GM23248 (cell line): ENCODE data around the gene NEUROG1. TPM values are rescaled to one million over a fixed set of nuclear protein-coding genes. Genes with fewer than 3 reads are reported as not detected.

Experiments used
- DNase-seq: peaks from one replicate; pipeline ENCODE4 v3.0.0-alpha.2; 2015
- H2AFZ ChIP-seq: fragments of 200-600 bp; sonication (generic); 2 replicates; pipeline ENCODE4 v1.6.1; 2016; ENCODE audit warnings: antibody characterized with exemption
- H3F3A ChIP-seq: fragments of 200-600 bp; sonication (generic); 2 replicates; pipeline ENCODE4 v1.6.1; 2016; ENCODE audit warnings: mild to moderate bottlenecking, antibody characterized with exemption, mixed run types; ENCODE audit not compliant: insufficient read depth
- H3K27ac ChIP-seq: fragments of 200-600 bp; sonication (generic); 2 replicates; pipeline ENCODE4 v1.5.1; 2016; ENCODE audit warnings: mild to moderate bottlenecking
- H3K27me3 ChIP-seq: fragments of 200-600 bp; sonication (generic); replicated peaks from 2 replicates; pipeline ENCODE4 v1.6.1; 2016; ENCODE audit warnings: mild to moderate bottlenecking; ENCODE audit not compliant: insufficient read depth
- H3K36me3 ChIP-seq: fragments of 200-600 bp; sonication (generic); 2 replicates; pipeline ENCODE4 v1.6.1; 2016; ENCODE audit warnings: low read depth, mild to moderate bottlenecking
- H3K4me1 ChIP-seq: fragments of 200-600 bp; sonication (generic); 2 replicates; pipeline ENCODE4 v1.6.1; 2016; ENCODE audit warnings: mild to moderate bottlenecking; ENCODE audit not compliant: insufficient read depth
- H3K4me2 ChIP-seq: fragments of 200-600 bp; sonication (generic); one replicate; pipeline ENCODE4 v1.6.1; 2016; ENCODE audit warnings: mild to moderate bottlenecking; ENCODE audit not compliant: unreplicated experiment
- H3K4me3 ChIP-seq: fragments of 200-600 bp; sonication (generic); 2 replicates; pipeline ENCODE4 v1.5.1; 2016; ENCODE audit warnings: mild to moderate bottlenecking
- H3K79me2 ChIP-seq: fragments of 200-600 bp; sonication (generic); 2 replicates; pipeline ENCODE4 v1.6.1; 2016; ENCODE audit warnings: mild to moderate bottlenecking; ENCODE audit not compliant: insufficient read depth
- H3K9ac ChIP-seq: fragments of 200-600 bp; sonication (generic); 2 replicates; pipeline ENCODE4 v1.6.1; 2016; ENCODE audit warnings: mild to moderate bottlenecking
- H3K9me2 ChIP-seq: fragments of 200-600 bp; sonication (generic); 2 replicates; pipeline ENCODE4 v1.6.1; 2016; ENCODE audit warnings: mixed run types, mild to moderate bottlenecking, moderate library complexity; ENCODE audit not compliant: insufficient read depth
- H3K9me3 ChIP-seq: fragments of 200-600 bp; sonication (generic); one replicate; pipeline ENCODE4 v1.6.1; 2017; ENCODE audit warnings: low read depth
- H4K20me1 ChIP-seq: fragments of 200-600 bp; sonication (generic); 2 replicates; pipeline ENCODE4 v1.6.0; 2016; ENCODE audit not compliant: insufficient read depth
- EZH2 ChIP-seq: fragments of 200-600 bp; sonication (generic); IDR thresholded peaks from 2 replicates; pipeline ENCODE4 v1.6.1; 2018; ENCODE audit warnings: antibody characterized with exemption, mild to moderate bottlenecking; ENCODE audit not compliant: insufficient read depth, poor library complexity, severe bottlenecking
- EZH2phosphoT487 ChIP-seq: fragments of 200-600 bp; sonication (generic); IDR thresholded peaks from 2 replicates; pipeline ENCODE4 v1.6.1; 2018; ENCODE audit warnings: antibody characterized with exemption, moderate library complexity, mild to moderate bottlenecking, low read depth; ENCODE audit not compliant: insufficient read depth
- WGBS, 2 experiments: methylation state at CpG; one replicate each; pipeline ENCODE4 v1.1.6; 2015 to 2017; ENCODE audit warnings: low lambda C conversion rate in 2 of 2, low coverage in 1 of 2; ENCODE audit errors: missing lambda C conversion rate in 2 of 2; 5-methylcytosine and 5-hydroxymethylcytosine counted together
- in situ Hi-C: fragments of 300-500 bp; cut with MboI; formaldehyde crosslinking; loops from 2 replicates; pipeline ENCODE4 v1.15.0; 2020
- polyA plus RNA-seq: library from polyadenylated mRNA; unstranded; fragments of >200 nt; fragmentation: Nextera tagmentation; extraction: Ambion mirVana; gene quantifications from 2 replicates; pipeline ENCODE4 v1.2.1, GENCODE V29; 2016
- total RNA-seq: library from RNA; depleted of rRNA; stranded (reverse); fragments of >200 nt; shearing (Covaris generic); gene quantifications from 2 replicates; pipeline ENCODE4 v1.2.3, GENCODE V29; 2014

Gene NEUROG1
- total and polyA plus RNA-seq, 2 experiments from 2014 or later: not detected

DNA sequence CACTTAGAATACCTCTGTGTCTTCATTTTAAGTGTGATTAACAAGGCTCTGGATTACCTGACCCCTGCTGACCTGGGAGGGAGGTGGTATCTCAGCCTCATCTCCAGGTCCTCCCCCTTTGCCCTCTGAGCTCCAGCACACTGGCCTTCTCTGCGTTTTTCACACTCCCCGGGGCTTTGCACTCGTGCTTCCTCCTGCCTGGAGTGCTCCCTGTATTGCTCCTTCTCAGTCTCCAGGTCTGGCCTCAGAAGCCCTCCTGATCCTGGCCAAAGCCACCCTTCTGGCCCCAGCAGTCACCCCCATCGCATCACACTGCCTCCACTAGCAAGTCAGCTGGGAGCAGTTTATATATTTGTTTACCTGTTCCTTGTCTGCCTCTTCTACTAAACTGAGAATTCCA lies 13.6 kb upstream of the NEUROG1 start:
- Histone ChIP-seq H3F3A (no peaks in the 10 kb centered on the region), H3K9ac (no peak overlapping the region), H3K79me2 (no peaks in the 10 kb centered on the region), H3K27ac (no peak overlapping the region), H3K27me3 (peaks cover 28% of the 10 kb centered on the region), H3K36me3 (no peaks in the 10 kb centered on the region), H3K4me1 (no peaks in the 10 kb centered on the region), H4K20me1 (no peaks in the 10 kb centered on the region), H2AFZ (no peak overlapping the region), H3K4me2 (no peak overlapping the region), H3K9me3 (no peaks in the 10 kb centered on the region), H3K9me2 (no peaks in the 10 kb centered on the region), H3K4me3 (no peak overlapping the region)
- no peak for TF ChIP-seq EZH2phosphoT487
- no peak for TF ChIP-seq EZH2
- DNase-seq: no peak
- in situ Hi-C loops: no loop called here
- WGBS, 2 experiments: 24 to 39% methylated on average over 4 of the region's 4 CpGs

DNA sequence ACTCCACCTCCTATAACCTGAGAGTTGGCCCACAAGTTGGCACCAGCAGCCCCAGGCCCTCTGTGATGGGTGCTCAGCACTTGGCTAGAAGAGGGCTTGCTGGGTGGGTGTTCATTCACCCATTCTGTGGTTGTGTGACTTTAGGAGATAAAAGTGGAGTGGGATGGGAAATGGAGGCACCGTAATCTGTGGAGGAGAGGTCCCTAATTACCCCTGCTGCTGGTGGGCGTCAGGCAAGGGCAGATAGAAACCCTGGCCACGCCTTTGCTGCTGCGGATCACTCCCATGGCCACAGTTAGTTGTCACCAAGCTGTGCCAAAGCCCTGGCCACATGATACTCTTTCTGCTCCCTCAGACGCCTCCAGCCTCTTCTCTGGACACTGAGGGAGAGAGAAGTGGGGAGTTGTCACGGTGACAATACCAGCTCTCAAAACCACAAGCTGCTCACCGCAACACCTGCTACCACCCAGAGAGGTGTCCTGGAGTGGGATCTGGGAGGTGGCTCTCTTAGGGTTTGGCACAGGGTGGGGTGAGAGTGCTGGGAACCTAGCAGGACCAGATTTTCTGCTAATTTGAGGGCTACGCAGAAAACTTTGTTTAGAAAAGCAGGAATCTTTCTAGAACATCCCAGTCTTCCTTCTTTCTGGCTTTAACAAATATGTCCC lies 12.0 kb upstream of the NEUROG1 start:
- no peak overlapping the region for H3K27ac ChIP-seq
- H3K9ac ChIP-seq: no peak overlapping the region
- no peaks in the 10 kb centered on the region for H3F3A ChIP-seq
- H3K36me3 ChIP-seq: no peaks in the 10 kb centered on the region
- no peak for TF ChIP-seq EZH2phosphoT487
- TF ChIP-seq EZH2: no peak
- H3K27me3 ChIP-seq: peaks cover 45% of the 10 kb centered on the region
- no peak for DNase-seq
- H3K4me1 ChIP-seq: no peaks in the 10 kb centered on the region
- no peaks in the 10 kb centered on the region for H3K9me3 ChIP-seq
- H3K4me2 ChIP-seq: no peak overlapping the region
- in situ Hi-C loops: no loop called here
- H2AFZ ChIP-seq: no peak overlapping the region
- 49 to 50% methylated on average over 8 of the region's 8 CpGs for WGBS, 2 experiments
- no peak overlapping the region for H3K4me3 ChIP-seq
- no peaks in the 10 kb centered on the region for H3K79me2 ChIP-seq
- H3K9me2 ChIP-seq: no peaks in the 10 kb centered on the region
- no peaks in the 10 kb centered on the region for H4K20me1 ChIP-seq

DNA sequence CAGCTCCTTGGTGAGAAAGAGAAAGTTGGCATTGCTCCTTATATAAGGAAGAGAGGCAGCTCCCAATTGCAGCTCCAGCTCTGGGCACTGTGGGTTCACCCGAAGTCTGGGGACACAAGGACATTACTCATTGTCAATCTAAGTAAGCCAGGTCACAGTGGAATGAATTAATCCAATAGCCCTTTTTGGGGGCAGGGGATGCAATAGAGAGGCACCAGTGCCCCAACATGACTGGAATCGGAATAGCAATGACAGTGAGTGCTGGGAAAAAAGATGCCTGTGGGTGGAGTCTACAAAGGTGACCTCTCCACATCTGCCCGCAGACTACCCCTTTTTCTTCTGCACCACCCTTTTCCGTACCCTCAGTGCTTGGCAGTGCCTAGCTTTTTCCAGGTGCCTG lies 11.1 kb upstream of the NEUROG1 start:
- in situ Hi-C loops: no loop called here
- no peak for DNase-seq
- TF ChIP-seq EZH2: no peak
- no peak for TF ChIP-seq EZH2phosphoT487
- H3K9me3 ChIP-seq: no peaks in the 10 kb centered on the region
- 65 to 74% methylated on average over 4 of the region's 4 CpGs for WGBS, 2 experiments
- H3K36me3 ChIP-seq: no peaks in the 10 kb centered on the region
- H3K4me3 ChIP-seq: no peak overlapping the region
- no peak overlapping the region for H2AFZ ChIP-seq
- no peaks in the 10 kb centered on the region for H3F3A ChIP-seq
- H3K9me2 ChIP-seq: no peaks in the 10 kb centered on the region
- no peaks in the 10 kb centered on the region for H3K4me1 ChIP-seq
- H3K79me2 ChIP-seq: no peaks in the 10 kb centered on the region
- H3K27ac ChIP-seq: no peak overlapping the region
- no peak overlapping the region for H3K4me2 ChIP-seq
- H4K20me1 ChIP-seq: no peaks in the 10 kb centered on the region
- H3K9ac ChIP-seq: no peak overlapping the region
- peaks cover 54% of the 10 kb centered on the region for H3K27me3 ChIP-seq

DNA sequence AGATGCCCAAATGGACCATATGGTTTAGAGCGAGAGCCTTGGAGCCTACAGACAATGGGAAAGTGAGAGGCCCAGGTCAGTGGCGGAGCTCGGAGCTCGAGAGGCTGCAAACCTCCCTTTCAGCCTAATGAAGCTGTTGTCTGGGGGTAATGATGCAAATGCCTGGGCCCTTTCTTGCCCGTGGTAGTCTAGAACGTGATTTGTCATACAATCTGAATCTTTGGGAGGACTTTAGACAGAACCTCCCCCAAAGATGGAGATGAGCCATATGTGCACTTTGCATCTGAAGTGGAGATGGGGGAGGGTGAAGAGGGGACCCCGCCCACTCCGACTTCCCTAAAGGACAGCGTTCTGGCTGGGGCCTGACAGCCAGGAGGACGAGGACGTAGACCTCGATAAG lies 10.3 kb upstream of the NEUROG1 start:
- Histone ChIP-seq H2AFZ (no peak overlapping the region), H3K9me2 (no peaks in the 10 kb centered on the region), H3K4me3 (no peak overlapping the region), H3K4me2 (no peak overlapping the region), H3K9ac (no peak overlapping the region), H3K4me1 (no peaks in the 10 kb centered on the region), H3K79me2 (no peaks in the 10 kb centered on the region), H3F3A (no peaks in the 10 kb centered on the region), H3K9me3 (no peaks in the 10 kb centered on the region), H3K27me3 (peaks cover 62% of the 10 kb centered on the region), H3K27ac (no peak overlapping the region), H4K20me1 (no peaks in the 10 kb centered on the region), H3K36me3 (no peaks in the 10 kb centered on the region)
- DNase-seq: no peak
- in situ Hi-C loops: no loop called here
- TF ChIP-seq EZH2phosphoT487 (no peak), EZH2 (no peak)
- 76 to 83% methylated on average over 12 of the region's 12 CpGs for WGBS, 2 experiments

DNA sequence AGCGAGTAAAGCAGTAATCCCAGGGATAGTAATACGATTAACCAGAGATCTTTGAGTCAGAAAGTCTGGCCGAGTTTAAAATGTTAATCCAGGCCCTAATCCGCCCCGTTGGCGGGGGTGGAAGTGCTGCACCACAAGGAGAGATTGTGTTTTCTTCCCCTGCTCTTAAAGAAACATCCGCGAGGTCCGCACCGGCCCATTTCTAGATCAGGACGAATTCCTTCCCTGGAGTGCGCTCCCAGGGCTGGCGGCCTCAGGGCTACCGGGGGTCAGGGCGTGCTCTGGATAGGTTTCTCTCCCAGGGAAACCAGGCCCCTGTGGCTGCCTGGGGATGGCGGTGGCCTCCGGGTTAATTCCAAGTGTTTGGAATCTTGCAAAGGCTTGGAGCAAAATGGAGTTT lies 9.3 kb upstream of the NEUROG1 start:
- no peaks in the 10 kb centered on the region for H3K9me2 ChIP-seq
- no peaks in the 10 kb centered on the region for H3K36me3 ChIP-seq
- in situ Hi-C loops: no loop called here
- TF ChIP-seq EZH2 (no peak), EZH2phosphoT487 (no peak)
- no peak overlapping the region for H3K9ac ChIP-seq
- no peak overlapping the region for H3K4me2 ChIP-seq
- no peak overlapping the region for H3K27ac ChIP-seq
- no peak overlapping the region for H3K4me3 ChIP-seq
- no peaks in the 10 kb centered on the region for H4K20me1 ChIP-seq
- 89 to 96% methylated on average over 17 of the region's 17 CpGs for WGBS, 2 experiments
- no peaks in the 10 kb centered on the region for H3F3A ChIP-seq
- H2AFZ ChIP-seq: no peak overlapping the region
- H3K9me3 ChIP-seq: no peaks in the 10 kb centered on the region
- no peak for DNase-seq
- H3K79me2 ChIP-seq: no peaks in the 10 kb centered on the region
- H3K4me1 ChIP-seq: no peaks in the 10 kb centered on the region
- peaks cover 71% of the 10 kb centered on the region for H3K27me3 ChIP-seq
